Activated CD4-positive, CD25-positive, alpha-beta regulatory T cell treated with anti-CD3 and anti-CD28 coated beads, Interleukin-2, amount 50 U/mL, for 16 hours (primary cell): ENCODE data around the gene TAPT1.
"Not testable (repeated sequence)": the region's sequence is repeated elsewhere in the genome, so short reads cannot be mapped to it uniquely, and the experiment has no call there.

Source experiments
- DNase-seq: peaks from one replicate; pipeline ENCODE4 v3.0.0-alpha.2; 2020; ENCODE audit warnings: low read depth, low spot score

The TAPT1 gene, protein sequence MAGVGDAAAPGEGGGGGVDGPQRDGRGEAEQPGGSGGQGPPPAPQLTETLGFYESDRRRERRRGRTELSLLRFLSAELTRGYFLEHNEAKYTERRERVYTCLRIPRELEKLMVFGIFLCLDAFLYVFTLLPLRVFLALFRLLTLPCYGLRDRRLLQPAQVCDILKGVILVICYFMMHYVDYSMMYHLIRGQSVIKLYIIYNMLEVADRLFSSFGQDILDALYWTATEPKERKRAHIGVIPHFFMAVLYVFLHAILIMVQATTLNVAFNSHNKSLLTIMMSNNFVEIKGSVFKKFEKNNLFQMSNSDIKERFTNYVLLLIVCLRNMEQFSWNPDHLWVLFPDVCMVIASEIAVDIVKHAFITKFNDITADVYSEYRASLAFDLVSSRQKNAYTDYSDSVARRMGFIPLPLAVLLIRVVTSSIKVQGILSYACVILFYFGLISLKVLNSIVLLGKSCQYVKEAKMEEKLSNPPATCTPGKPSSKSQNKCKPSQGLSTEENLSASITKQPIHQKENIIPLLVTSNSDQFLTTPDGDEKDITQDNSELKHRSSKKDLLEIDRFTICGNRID

DNA sequence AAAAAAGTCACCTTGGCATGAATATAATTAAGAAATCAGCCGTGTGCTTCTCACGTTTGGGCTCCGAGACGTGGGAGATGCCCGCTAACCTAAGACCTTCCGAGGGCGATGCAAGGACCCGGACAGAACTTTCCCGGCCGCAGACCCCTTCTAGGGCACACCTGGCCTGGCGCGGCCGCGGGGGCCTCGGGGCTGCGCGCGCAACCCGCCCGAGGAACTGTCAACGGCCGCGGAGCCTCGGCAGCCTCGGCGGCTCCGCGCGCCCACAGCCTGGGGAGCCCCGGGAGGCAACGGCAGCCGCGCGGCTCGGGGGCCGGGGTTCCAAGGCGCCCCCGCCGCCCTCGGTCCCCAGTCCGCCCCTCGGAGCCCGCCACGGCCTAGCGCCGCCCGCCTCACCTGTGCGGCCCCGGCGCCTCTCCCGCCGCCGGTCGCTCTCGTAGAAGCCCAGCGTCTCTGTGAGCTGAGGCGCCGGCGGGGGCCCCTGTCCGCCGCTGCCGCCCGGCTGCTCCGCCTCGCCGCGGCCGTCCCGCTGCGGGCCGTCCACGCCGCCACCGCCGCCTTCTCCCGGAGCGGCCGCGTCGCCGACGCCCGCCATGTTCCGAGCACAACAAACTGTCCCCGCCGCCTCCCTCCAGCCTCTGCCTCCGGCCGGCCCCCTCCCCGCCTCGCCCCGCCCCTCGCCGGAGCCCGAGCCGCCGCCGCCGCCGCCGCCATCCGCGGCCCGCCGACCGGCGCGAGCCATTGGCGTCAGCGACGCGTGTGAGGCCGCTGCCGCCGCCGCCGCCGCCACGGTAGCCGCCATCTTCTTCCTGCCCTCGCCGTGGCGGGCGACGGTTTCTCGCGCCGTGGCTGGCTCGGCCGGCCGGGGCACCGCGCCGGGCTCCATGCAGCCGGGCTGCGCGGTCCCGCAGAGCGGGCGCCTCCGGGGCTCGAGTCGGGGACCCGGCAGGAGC lies at the start of gene TAPT1:
Gene TAPT1 (minus strand): TSS at position 609 of the 953 bp plus-strand sequence. CDS start 14 bp downstream, at position 595.
- DNase-seq, result peak; percentile 52

DNA sequence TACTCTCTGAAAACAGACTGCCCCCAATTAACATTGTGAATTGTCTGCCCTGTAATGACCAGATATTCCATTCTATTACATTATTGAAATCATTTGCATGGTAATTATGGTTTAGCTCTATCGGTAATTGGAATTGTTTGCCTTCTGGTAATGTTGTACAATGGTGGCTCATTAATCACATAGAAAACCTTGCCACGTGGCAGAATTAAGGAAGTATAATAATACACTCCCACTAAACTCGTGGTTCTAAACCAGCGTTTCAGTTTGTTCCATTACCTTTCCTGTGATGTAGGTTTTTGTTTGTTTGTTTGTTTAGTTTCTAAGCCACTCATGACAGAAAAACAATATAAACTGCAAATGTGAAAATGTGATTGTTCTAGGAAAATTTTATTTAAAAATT lies 45.1 kb upstream of the TAPT1 start:
- no peak for DNase-seq

DNA sequence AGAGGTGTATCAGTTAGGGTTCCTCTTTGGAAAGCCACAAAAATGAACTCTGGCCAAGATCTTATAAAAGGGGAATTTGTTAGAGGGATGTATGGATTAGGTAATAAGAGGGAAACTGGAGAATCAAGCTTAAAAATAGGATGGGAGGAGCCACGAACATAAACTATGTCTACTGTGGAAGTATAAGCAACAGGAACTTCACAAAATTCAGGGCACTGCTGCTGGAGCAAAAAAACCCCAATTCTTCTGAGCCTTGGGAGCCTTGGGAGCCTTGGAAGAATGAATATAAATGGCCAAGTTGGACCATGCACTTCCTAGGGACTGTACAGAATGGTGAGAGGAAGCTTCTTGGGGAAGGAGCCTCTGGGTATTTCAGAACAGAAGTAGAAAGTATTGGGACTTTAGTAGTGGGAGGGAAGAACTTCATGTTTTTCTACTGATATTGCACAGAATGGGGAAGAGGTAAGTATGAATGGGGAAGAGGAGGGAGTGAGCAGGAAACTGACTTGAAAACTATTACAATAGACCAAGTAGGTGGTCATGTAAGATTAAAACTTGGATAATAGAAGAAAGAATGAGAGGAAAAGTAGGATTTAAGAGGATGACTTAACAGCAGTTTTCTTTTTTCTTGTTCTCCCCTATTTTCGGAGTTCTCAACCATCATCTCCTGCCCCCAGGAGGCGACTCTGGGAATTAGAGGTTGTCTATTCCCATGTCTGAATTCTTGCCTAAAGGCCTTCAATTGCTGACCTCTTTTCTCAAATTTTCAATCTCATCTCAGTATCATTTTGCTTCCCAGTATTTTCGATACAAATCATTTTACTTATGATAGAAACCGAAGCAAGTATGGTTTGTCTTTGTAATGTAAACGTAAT lies 44.4 kb upstream of the TAPT1 start:
- no peak for DNase-seq

DNA sequence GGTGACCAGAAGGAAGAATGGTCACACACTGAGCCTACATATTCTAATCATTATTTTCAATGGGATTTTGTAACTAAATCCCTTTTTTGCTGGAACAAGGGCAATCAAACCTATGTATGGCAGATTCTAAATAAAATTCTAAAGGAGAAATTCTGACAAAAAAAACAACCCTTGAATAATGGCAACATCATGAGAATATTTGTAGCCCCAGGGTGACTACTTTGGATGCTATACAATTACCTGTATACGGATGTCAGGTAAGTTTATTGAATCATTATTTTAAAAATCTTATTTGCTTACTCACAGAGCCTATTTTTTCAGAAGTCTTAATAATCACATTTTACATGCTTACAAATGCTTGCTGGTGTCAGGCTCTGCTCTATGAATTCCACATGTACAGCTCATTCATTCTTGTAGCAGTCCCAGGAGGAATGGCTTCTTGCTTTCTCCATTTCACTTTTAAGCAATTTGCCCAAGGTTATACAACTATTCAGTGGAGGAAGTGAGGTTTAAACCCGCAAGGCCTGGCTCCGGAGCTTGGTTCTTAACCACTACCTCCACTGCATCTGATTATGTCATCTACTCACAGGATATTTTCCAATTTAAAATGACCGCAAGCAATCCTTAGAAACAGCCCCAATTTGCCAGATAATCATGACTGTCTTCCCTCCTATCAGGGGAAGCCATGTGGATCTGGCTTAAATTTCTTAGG lies 43.6 kb upstream of the TAPT1 start:
- DNase-seq, result not testable (repeated sequence)

DNA sequence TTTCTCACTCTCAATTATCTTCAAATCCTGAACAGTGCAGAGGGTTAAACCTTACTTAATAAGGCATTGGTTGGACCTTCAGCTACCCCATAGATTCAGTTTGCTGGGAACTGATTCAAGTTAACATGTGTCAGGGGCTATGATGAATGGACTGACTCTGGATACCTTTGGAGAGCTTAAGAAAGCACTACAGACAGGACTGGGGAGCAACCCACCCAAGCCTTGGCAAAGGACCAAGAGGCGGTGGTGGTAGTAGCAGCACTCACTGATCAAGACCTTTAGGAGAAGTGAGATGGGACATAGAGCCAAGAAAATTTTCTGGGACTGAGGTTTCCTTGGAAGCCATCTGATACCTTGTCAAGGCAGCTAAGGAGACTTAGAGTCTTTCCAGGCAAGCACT lies 43.0 kb upstream of the TAPT1 start:
- DNase-seq, result no peak

DNA sequence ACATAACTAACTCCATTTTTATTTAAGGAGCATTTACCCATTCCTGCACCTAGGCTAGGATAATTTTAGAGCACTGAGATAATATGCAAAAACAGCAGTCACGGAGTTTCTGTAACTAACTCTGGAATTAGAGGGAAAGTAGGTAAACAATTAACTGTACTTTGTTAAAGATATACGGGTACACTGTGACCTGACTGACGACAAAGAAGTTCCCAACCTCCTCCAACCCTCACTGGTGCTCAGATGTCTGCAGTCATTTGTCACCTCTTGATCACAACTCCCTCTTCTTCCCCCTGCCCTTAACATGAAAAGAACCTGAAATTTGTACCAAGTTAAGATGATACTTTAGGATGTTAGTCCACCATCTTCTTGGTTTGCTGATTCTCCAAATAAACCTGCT lies 42.0 kb upstream of the TAPT1 start:
- DNase-seq, result no peak

DNA sequence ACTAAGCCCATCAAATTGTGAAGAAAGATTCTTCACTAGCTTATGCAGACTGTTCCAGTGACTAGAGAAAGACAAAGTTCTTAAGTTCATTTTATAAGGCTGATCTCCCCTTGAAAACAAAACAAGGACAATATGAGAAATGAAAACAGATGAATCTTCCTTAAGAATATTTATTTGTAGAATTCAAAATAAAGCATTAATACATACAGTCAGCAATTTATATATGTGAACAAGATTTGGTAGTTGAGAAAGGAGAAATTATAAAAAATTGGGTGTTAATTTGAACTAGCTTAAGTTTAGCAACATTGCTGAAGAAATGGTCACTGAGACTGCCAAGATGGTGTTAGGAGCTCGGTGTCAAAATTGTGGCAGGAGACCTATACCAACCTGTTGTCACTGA lies 41.4 kb upstream of the TAPT1 start:
- no peak for DNase-seq

DNA sequence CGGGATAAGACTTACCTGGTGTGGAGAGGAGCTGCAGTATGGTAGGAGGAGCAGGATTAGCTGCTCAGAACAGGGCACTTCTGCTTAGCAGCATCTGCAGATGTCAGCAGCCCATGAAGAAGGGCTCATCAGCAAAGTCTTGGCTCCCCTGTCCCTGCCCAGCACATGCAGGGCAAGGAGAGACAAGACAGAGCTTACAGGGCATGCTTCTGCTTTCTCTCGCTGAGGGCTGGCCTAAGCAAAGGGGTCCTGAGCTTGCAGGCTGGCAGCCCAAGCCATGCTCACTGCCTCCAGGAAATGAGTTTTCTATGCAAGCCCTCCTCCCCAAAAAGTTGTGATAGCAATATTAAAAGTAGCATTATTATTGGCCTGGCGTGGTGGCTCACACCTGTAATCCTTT lies 39.5 kb upstream of the TAPT1 start:
- DNase-seq, result no peak

DNA sequence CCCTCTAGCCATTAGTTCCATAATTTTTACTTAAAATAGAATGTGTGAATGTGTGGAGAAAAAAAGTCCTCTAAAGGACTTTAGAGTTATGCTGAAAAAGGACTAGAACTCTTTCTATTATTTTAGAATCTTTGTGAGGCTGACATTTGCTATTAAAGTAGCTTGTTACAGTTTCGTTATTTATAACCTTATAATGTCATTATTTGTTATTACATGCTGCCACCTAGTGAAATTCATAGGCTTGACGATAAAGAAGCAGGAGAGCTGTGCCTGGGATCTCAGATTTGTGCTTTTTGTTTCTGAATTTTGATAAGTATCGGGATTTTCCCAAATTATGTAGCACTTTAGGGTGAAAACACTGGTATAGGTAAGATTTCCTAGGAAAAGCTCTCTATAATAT lies 38.5 kb upstream of the TAPT1 start:
- no peak for DNase-seq

DNA sequence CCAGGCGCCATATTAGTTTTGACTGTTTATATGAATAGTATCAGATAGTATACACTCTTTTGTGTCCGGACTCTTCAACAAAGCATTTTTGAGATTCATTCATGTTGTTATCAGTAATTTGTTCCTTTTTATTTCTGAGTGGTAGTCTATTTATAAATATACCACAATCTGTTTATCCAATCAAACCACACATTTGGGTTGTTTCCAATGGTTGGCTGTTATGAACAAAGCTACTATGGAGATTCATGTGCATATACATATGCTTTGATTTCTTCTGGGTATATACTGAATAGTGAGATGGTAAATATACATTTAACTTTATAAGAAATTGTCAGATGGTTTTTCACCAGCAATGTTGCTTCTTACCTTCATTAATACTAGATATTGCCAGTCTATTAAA lies 36.8 kb upstream of the TAPT1 start:
- DNase-seq, result no peak

DNA sequence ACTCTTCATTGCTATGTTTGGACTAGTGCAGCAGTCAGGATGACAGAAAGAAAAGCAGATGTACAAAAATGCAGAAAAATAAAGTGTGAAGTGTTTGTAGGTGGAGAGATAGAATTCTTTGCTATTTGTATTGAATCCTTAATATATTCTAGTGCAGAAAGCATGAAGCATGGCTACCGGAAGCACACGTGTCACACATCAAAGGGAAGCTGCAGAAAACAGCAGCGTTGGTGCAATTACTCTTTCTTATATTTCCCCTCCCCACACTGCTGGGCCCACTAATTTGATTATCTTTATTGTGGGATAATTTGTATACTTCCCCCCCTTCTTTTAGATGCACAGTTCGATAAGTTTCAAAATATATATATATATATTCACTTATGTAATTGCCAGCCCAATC lies 35.9 kb upstream of the TAPT1 start:
- DNase-seq, result no peak

DNA sequence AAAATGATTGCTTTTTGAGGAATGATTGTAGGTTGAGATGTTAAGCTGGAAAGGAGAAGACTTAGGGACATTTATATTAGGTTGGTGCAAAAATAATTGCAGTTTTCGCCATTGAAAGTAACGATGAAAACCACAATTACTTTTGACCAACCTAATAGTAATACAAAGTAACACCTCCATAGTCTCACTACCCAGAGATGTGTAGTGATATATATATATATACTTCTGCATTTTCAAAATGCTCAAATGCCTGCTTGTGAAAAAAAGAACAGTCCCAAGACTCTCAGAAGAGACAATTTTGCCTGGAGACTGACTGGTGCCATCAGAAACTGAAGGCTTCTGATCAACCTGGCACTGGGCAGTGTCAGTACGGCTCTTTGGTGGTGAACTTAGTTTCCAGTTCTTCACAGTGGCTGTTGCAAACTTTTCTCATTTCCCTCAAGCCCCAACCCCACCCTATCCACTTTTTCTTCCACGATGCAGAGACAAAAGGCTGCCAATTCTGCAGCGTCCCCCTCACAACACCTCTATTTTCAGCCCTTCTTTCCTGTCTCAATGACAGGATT lies 35.1 kb upstream of the TAPT1 start:
- no peak for DNase-seq

DNA sequence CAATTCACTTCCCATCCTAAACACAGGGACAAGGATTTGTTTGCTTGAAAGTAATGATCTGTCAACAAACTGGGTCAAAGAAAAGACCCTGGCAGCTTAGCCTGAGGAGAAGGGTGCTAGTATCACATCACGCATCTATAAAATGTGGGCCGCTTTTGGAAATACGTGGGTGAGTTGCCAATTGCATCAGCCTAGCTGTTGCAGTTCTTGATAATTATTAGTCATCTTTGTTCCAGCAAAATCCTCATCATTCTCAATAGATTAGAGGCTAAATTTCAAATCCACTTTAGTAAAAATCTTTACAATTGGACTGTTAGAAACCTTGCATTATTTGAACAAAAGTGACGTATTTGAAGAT lies 33.6 kb upstream of the TAPT1 start:
- DNase-seq, result no peak

DNA sequence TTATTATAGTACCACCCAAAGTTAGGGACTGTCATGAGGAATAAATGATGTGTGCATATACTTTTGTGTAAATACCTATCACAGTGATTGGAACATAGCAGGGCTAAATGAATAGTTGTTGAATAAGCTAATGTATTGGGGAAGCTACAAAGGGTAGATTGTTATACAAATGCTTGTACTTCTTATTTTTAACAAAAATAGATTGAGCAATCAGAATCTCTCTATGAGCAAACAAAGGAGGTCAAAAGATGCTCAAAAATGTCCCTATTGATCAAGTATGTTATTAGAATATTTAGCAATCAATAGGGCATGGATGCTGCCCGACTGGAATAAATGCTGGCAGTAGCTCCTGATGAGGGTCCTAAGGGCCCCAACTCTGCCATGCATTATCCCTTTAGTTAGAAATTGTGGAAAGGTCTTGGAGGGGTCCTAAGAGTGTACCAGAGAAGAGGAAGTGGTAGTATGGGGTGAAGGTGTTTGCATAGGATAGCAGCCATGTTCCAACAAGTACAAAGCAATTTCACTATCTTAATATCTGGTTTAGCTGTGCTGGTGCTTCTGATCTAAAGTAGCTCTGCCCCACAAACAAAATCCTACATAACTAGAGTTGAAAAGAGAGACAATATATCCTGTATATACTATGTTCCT lies 33.1 kb upstream of the TAPT1 start:
- no peak for DNase-seq

DNA sequence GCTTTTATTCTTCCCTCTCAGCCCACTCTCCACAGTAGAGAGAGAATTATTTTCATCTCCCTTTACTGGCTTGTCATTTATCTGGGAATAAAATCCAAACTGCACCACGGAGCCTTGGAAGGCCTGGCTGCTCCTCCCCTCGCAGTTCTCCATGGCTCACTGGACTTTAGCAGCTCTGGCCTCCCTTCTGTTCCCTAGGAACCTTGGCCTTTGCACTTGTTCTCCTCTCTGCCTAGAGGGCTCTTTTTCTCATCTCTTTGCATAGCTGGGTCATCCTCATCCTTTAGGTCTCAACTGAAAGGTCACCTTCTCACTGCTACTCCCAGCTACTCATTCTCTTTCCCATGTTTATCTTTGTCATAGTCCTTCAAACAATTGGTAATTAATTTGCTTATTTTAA lies 31.3 kb upstream of the TAPT1 start:
- DNase-seq, result no peak

DNA sequence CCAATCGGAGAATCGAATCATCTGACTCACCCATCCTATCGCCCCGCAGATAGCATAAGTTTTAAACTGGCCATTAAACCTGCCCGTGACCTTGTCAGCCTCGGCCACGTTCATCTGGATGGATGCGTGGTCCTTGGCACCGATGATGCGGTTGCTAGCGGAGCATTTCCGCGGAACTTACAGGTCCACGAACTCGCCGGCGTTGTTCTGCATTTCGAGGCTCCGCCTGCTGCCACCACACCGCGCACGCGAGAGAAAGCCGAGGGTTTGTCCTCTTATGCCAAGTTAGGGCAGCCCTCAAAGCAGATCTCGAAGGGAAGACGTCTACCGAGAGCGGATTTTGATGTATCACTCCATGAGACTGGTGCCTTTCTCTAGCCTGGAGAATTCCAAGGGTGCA lies 30.1 kb upstream of the TAPT1 start:
- DNase-seq, result no peak

DNA sequence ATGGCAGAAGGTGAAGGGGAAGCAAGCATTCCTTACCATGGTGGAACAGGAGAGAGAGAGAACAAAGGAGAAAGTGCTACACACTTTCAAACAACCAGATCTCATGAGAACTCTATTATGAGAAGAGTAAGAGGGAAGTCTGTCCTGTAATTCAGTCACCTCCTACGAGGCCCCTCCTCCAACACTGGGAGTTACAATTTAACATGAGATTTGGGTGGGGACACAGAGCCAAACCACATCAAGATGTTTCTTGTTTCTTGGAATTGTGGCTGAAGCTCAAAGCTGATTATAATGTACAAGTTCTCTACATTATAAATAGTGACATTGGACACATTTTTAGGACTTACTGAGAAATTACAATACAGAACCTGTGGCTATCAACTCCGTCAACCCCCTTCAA lies 29.5 kb upstream of the TAPT1 start:
- no peak for DNase-seq

DNA sequence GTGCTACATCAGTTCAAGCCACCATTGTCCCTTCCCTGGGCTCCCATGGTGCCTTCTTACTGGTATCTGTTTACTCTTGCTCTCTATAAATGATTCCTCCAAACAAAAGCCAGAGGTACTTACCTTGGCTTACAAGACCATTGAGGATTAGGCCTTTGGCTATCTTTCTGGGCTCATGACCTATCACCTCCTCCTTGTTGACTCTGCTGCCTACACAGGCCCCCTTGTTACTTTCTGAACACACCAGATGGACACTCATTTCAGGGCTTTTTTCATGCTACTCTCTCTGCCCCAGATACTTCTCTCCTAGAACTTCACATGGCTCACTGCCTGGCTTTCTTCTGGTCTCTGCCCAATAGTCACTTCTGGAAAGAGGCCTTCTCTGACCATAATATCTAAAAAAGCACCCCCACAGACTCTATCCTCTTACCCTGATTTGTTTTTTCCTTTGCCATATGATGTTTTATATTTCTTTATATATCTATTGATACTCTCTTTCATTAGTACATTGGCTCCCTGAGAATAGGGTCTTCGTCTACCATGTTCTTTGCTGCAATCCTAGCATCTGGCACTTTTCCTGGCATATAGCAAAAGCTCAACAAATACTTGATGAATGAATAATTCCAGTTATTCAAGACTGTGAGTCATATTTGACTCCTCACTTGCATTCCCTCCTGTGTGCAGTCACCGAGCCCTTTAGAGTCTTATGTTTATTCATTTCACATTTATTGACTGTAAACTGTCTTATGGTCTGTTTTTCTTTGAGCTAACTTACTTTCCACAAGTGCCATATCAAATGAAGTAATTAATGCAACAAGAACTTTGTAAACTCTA lies 27.1 kb upstream of the TAPT1 start:
- no peak for DNase-seq
